Left hindlimb (tissue), 1 donor: Measurements from ENCODE around the gene XPR1.

ENCODE experiments used
- DNase-seq: peaks from one replicate; pipeline ENCODE4 v3.0.0-alpha.2; 2018

Gene XPR1

DNA sequence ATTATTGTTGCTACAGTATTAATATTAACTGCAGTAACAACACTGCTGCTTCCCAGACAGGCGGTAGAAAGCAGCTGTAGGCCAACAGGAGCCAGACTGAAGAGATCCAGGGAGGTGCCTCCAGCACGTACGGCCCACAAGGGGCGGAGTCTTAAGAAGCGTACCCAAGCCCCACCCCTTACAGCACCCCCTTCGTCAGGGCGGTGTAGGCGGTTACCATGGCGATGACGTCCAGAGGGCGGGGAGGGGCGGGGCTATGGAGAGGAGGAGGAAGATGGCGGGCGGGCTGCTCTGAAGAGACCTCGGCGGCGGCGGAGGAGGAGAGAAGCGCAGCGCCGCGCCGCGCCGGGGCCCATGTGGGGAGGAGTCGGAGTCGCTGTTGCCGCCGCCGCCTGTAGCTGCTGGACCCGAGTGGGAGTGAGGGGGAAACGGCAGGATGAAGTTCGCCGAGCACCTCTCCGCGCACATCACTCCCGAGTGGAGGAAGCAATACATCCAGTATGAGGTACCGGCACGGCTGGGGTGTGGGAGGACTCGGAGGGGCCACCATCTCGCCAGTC, at the start of gene XPR1:
TSS of gene XPR1 (plus strand) at position 257 of the 560 bp plus-strand sequence. CDS start at position 437, 180 bp downstream.
- DNase-seq = peak; percentile 99

DNA sequence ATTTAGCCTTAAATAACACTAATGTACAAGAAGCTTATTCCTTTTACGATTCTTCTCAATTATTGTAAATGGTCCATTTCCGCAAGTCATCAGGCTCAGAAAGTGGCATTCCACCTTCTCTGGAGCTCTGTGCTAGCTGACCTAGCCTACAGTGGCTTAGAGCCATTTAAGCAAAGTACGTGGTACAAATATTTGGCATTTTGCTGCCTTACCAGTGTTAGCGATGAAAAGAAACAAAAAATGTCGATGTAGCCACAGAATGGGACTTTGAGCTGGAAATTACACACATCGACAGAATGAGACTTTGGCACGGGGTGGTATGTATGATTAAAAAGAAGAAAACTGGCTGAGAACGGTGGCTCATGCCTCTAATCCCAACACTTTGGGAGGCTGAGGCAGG, 47.0 kb upstream of the XPR1 start:
- DNase-seq = no peak

DNA sequence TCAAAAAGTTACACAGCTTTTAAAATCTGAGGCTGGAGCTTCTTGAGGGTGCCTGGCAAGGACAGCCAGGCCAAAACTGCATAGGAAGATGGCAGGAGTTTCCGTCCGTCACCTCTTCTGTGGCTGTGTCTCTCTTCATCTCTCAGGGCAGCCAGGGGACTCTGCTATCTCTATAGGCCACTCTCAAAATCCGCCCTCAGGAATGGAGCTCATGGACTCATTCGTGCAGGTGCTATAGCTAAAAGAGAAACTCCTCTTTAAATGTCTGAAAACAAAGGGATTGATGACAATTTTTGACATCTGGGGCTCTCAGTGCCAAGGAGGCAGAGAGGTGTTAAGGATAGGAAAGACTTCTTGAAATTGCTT, 45.8 kb upstream of the XPR1 start:
- DNase-seq = no peak

DNA sequence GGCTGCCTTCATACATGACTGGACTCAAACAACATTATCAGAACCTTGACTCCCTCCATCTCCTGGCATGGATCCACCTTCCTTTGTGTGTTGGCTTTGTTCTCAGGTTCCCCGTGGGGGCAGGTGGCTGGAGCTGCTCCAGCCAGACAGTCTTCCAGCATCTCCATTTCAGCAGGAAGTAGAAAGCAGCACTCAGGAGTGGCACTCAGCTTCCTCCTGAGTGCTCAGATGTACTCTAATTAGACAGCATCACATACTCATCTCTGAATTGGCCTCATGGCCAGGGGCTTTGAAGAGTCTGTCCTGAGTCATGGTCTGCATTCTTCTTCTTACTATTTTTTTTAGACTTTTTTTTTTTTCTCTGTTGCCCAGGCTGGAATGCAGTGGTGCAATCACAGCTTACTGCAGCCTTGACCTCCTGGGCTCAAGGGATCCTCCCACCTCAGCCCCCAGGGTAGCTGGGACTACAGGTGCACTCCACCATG, 45.1 kb upstream of the XPR1 start:
- no peak for DNase-seq

DNA sequence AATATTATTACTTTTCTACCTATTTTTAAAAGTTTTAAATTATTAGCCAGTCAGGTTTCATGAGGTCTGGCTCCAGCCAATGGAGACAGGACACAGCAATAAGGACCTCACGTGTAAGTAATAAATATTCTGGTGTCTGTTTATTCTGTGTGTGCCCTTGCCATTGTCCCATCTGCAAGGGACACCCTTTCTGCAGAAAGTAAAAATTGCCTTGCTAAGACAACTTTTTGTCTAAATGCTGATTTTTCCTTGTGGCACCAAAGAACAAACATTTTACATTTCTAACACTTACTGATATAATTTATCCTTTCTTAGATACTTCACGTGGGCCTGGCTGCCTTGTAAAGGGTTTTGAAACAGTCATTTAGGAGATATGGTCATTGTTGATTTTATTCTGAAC, 43.7 kb upstream of the XPR1 start:
- DNase-seq = no peak

DNA sequence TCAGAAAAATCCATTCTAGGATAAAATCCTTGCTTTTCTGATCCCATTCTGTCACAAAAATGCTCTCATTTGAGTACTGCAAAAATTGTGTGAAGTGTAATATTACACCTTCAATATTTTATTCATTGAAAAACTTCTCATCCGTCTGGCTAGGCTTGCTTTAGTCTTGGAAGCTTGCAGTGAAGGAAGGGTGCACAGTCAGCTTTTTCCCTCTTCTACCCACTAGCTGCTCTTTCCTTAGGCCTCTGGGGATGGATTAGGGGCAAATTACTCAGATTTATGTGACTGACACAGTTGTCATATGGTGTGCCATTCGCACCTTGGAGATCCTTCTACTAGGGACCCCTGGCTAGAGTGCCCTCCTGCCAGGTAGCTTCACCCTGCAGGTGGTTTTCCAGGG, 40.9 kb upstream of the XPR1 start:
- DNase-seq = no peak

DNA sequence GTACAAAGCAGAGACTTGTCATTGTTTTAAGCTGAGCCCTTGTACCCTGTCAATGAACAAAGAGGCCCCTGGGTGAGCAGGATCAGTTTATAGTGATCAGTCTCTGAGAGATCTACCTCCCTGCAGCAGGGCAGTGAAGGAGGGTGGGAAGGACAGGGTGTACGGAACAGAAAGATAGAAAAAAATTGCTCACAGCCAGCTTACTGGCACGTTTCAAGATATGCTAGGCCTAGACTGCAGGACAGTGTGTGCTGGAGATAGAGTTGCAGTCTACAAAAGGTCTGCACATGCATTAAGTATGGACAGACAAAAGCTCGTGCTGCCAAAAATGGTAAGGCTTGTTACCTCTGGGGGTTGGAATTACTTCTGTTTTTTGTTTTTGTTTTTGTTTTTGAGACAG, 38.4 kb upstream of the XPR1 start:
- no peak for DNase-seq

DNA sequence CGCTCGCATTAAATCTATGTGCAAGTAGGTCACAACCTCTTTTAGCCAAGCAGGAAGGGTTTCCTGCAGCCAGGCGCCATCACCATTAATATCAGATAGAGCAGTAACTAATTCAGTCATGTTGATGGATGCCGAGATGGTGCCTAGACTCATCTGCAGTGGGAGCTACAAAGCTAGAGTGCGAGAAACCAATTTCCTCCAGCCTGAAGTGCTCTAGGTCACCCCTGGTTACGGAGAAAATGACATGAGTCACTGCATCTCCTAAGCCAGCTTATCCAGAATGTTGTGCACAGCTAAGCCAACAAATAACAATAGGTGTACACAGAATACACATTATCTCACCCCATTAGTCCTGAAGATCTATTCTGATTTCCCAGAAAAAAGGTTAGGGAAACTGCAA, 37.1 kb upstream of the XPR1 start:
- no peak for DNase-seq

DNA sequence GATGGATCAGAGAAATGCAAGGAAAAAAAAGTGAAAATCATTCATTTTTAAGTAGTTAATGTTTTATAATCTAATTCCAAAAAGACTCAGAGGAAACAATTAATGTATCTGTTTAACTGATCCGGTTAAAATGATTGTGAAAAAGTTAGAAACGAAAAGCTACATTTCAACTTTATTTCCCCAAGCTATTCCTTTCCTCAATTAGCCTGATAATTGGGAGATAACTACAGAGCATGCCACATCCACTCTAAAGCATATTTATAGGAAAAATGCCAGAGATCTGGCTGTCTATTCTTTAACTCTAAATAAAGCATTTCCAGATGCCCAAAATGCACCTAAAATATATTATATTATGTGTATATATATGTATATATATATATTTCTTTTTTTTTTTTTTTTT, 35.9 kb upstream of the XPR1 start:
- no peak for DNase-seq

DNA sequence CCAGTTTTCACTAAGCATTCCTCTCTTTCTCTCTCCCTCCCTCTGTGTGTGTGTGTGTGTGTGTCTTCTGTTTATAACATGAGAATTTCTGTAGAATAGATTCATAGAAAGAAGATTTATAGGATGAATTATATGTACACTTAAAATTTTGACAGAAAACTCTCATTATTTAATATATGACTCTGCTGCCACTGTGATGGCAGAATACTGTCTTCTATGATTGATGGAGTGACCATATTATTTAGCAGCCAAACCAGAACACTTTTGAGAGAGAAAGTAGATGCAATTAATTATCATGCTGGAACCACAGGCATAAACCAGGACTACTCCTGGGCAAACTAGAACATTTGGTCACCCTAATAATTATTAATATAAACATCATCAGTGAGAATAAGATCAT, 34.3 kb upstream of the XPR1 start:
- DNase-seq = no peak

DNA sequence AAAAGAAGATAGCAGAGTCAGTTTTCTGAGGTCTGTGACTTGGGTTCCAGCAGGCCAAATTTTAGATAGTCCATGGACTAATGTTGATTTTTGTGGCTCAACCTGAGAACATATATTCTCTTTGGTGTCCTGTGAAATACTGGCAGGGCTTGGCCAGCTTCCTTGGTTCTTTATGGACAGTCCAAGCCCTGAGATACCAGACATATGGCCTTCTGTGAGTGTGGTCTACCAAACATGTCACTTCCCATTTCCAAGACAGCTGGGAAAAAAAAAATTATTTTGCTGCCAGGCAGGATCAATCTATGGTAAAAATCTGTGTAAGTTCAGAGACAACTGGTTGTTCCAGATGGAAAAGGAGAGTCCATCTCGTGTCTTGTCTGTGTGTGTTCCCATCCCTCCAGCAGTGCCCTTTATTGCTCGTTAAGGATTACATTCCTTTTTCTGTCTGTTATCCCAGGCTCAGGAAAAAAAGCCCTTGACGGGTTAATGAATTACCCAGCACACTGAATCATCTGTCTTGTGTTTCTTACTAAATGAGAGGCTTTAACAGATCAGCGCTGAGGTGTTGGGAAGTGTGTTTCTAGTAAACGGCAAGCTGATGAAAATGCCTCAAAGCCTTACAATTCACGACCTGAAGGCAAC, 33.4 kb upstream of the XPR1 start:
- DNase-seq = no peak

DNA sequence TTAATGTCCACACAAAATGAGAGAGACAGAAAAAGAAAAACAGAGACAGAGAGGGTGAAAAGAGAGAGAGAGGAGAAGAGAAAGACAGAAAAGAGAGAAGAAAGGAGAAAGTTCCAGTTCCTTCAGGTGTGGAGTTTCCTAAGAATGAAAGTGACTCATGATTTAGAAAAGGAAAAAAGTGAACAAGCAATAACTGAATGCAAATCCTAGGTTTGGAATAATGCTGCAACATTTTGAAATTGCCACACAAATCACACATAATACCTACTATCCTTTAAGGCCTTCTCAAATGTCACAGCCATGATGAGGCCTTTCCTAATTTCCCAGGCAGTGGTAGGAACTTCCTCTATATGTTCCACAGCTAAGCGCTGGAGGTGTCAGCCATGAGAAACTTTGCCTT, 31.5 kb upstream of the XPR1 start:
- DNase-seq = no peak

DNA sequence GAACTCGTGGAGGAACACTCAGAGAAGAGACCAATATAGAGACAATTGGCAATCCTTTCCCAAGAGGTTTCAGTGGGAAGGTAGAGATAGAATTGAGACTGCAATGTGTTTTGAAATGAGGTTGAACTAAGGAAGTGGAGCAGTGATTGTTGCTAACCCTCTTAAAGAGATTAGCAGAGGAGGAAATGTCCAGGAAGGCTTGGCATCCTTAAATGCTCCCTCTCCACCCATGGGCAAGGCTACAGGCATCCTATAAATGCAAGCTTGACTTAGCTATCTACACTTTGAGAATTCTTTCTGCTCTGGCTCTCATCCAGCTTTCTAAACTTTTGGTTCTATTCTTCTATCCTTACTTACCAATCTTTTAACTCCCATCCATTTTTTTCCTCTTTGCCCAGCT, 30.3 kb upstream of the XPR1 start:
- DNase-seq = no peak

DNA sequence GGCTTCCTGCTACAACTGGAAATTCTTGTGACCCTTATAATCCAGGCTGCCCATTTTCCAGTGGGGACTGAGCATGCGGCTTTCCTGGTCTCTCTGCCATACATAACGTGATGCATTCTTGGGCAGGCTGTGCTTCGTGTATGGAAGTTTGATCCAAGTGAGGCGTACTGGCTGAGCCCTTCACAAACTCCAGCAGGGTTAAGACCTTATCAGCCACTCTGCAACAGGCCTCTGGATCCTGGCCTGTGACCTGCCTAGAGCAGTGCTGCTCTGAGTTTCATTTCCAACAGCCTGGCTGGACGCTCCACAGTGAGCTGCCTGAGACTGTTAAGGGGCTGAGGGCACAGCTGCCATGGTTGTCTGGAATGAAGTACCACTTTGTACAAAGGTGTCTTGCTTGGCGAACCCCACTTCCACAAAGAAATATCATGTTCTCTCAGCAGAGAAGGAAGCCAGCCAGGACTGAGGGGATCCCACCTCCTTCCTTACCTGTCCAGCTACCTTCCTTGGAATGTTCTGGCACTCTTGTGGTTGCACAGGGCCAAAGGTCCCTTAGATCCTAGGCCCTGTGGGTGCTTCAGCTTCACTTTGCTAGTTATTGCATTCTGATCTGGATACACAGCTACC, 28.5 kb upstream of the XPR1 start:
- DNase-seq = no peak

DNA sequence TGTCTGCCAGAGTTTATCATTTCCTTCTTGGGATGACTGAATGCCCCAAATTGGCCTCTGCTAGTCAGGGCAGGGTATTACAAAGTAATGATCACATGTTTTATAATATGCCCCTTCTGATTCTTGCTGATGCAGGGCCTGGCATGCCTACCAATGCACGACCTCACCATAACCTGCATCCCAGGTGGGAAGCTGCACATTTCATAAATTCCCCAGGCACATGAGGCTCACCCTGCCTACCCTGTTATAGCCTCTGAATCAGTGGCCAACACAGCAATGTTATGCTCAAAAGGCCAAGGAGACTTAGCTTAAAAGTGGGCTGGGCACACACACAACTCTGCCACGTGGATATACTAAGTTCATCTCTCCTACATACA, 28.0 kb upstream of the XPR1 start:
- no peak for DNase-seq

DNA sequence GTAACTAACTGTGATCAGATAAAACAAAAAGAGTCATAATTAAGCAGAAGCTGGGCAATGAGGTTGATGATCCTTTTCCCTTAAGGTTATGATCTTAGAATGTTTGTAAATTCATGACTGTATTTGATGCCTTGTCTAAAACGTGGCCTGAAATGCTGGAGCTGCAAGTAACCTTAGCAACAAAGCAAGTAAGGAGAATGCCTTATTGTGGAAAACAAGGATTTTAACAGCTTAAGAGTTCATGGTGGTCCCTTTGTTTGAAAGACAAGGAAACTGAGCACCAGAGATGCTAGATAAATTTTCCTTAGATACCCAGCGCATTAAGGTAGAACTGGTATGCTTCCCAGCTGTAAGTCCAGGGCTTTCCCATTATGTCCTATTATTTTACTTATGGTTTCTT, 25.7 kb upstream of the XPR1 start:
- no peak for DNase-seq

DNA sequence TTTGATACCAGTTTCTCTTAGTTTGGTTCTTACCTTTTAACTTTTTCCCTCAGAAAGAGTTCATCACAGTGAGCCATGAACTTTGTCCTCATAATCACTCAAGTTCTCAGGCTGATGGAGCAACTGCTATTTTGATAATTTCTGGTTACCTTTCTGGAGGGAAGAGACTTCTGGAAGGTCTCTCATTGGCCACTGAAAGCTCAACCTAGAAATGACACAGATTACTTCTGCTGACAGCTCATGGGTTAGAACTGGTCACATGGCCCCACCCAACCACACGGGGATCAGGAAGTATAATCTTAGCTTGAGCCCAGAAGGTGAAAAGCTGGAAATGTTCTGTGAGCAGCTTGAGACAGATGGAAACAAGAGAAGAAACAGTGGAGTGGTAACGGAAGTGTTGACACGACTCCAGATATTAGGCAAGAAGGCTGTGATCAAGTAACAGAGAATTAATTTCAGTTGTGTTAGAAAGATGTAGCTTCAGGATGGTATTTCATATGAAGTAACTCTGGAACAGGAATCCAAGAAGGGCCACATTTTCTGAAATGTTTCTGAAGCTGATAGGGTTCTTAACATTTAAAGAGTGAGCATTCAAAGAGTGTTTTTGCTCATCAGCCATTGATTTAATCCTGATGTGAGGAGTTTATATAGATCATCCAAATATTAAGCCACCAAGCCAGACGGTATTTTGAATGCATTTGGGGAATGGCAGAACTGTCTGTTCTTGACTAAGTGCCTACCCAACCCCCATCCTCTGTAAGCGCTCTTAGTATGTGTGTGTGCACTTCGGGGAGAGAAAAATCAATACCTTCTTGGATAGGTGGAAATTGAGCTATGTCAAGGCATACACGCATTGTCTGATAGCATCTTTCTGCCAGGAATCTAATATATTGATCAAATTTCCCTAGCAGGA, 21.9 kb upstream of the XPR1 start:
- no peak for DNase-seq

DNA sequence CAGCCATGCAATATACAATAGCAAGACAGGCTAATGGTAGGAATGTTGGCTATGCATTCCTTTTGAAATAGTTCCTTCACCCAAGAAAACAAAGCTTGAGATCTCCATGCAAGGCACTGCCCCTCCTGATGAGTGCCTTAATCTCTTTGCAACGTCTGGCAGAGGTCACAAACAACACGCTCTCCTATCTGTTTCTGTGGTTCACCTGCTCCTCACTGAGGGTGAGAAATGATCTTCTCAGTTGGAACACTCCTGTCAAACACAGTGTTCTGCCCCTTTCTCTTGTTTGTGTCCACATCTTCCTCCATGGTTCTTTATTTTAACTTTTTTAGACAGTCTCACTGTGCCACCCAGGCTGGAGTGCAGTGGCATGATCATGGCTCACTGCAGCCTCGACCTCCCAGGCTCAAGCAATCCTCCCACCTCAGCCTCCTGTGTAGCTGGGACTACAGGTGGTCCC, 21.2 kb upstream of the XPR1 start:
- DNase-seq = no peak

DNA sequence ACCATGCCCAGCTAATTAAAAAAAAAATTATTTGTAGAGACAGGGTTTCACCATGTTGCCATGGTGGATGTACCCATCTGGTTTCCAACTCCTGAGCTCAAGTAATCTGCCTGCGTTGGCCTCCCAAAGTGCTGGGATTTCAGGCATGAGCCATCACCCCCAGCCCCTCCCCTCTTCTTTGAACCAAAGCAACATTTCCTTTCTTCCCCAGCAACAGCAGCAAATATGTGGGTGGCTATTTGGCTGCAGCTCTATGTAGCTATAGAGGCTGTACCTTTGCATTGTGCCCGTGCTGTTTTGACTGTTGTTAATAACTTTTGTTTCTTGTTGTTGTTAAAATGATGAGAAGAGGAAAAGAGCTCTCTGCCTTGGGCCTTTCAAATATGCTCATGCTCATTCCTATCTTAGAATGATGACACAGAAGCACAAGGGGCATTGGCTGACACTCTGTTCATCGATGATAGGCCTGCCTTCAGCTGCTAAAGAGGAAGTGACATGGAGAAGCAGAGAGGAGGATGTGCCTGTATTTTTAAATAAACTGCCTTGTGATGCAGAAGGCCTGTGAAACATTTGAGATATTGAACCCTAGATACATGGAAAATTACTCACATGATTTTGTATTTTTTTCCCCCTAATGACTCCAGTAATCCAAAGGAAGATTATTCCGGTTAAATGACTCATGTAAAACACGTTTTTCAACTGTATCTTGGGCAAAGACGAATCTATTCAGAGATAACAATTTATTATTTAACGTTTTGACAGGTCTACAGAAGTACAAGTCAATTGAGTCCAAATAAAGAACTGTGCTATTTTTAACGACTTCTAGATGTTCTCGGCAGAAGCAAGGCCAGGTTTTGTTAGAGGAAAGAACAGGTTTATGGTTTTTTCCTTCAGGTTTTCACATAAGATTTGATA, 20.5 kb upstream of the XPR1 start:
- no peak for DNase-seq

DNA sequence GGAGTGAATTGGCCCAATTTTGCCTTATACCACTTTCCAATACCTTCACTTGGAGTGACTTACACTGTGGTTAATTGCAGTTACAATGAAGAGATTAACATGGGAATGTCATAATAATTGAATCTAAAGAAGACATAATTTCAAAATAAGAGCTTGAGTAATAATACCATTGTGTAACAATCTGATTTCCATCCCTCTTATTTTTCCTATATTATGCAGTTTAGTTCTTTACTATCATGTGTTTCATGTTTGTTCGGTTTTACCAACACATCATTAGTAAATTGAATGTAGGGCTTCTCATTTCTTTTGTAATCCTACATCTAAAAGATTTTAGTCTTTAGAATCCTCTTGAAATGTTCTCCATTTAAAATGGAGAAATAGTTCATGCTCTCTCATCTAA, 19.2 kb upstream of the XPR1 start:
- DNase-seq = no peak

DNA sequence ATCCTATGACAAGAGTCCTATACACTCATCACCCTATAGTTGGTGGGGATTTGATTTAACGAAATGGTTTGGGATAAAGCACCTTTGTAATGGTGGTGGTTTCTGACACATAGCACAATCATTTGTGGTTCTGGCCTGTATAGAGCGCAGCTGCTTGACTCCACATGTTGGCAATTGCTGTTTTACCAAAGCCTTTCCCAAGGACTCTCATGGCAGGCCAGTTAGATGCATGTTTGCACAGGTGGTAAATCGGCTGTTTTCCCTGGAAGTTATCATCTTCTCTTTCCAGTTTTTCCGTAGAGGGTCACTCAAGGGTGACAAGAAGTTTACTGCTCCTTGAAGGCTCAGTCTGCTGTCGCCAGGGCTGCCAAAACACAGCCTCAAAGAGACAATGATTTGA, 17.1 kb upstream of the XPR1 start:
- no peak for DNase-seq

DNA sequence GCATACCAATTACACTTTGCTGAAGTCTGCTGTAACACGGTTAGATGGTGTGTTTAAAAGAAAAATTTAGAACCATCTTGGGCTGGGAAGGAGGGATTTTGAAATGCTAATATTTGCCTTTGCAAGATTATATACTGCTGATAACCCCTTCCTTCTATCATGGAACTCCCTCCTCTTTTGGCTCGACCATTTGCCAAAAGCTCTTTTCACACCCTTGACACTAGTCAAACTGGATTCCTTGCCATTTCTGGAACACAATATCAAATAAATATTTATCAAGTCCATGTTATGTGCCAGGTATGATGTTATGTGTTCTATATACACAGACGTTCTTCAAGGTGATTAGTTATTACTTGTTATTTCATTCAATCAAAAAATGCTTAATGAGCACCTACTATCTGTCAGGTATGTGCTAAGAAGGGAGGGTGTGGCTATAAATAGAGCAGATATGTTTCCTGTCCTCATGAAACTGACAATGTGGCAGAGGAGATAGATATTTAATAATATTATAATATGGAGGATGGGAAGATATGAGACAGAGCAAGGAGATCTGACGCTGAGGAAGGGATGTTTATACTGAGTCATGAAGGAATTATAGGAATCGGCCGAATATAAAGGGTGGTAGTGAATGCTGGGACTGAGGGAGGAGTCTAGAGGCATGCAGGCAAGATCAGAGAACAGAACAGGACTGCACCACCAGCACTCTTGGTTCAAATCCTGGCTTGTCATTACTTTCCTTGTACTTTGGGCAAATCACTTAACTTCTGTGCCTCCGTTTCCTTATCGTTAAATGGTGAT, 16.1 kb upstream of the XPR1 start:
- no peak for DNase-seq
